Measurements from ENCODE around the gene PEPD.

The PEPD gene

GRCh38 chr19:33396701-33397535 is 124.7 kb downstream of the PEPD start:
- no peak for DNase-seq (ENCODE audit: low read depth in 2 of 2)

GRCh38 chr19:33395561-33396550 is 125.7 kb downstream of the PEPD start:
- no peak for DNase-seq (ENCODE audit: low read depth in 2 of 2)

GRCh38 chr19:33394723-33395560 is 126.6 kb downstream of the PEPD start:
- DNase-seq (ENCODE audit: low read depth in 2 of 2): no peak

GRCh38 chr19:33394006-33394722 is 127.4 kb downstream of the PEPD start:
- DNase-seq (ENCODE audit: low read depth in 2 of 2): no peak

- no peak for DNase-seq (ENCODE audit: low read depth in 2 of 2)
Observed at GRCh38 chr19:33393286-33394005, 128.1 kb downstream of the PEPD start.

GRCh38 chr19:33392341-33393285 is 129.0 kb downstream of the PEPD start:
- DNase-seq (ENCODE audit: low read depth in 2 of 2): no peak

- DNase-seq (ENCODE audit: low read depth in 2 of 2): no peak
Observed at GRCh38 chr19:33391631-33392249, 129.9 kb downstream of the PEPD start.

- DNase-seq (ENCODE audit: low read depth in 2 of 2): no peak
Observed at GRCh38 chr19:33390908-33391630, 130.5 kb downstream of the PEPD start.

GRCh38 chr19:33390101-33390907 is 131.3 kb downstream of the PEPD start:
- no peak for DNase-seq (ENCODE audit: low read depth in 2 of 2)

GRCh38 chr19:33389421-33390100 is 132.0 kb downstream of the PEPD start:
- DNase-seq (ENCODE audit: low read depth in 2 of 2): no peak

GRCh38 chr19:33388725-33389420 is 132.7 kb downstream of the PEPD start:
- DNase-seq (ENCODE audit: low read depth in 2 of 2): no peak

GRCh38 chr19:33388231-33388724 is 133.3 kb downstream of the PEPD start:
- no peak for DNase-seq (ENCODE audit: low read depth in 2 of 2)

GRCh38 chr19:33387351-33388230 is 134.0 kb downstream of the PEPD start:
- DNase-seq (ENCODE audit: low read depth in 2 of 2): no peak

GRCh38 chr19:33386361-33386858 is 135.2 kb downstream of the PEPD start:
- DNase-seq (ENCODE audit: low read depth in 2 of 2): no peak

- DNase-seq (ENCODE audit: low read depth in 2 of 2): no peak
Observed at GRCh38 chr19:33385956-33386355, 135.6 kb downstream of the PEPD start.
